Parathyroid adenoma (tissue), 2 donors: Measurements from ENCODE around the gene SASH1.

ENCODE experiments used
- H2AFZ ChIP-seq: fragments of 300-600 bp; sonication (generic); one replicate; pipeline ENCODE4 v1.7.0; 2017; ENCODE audit warnings: antibody characterized with exemption, mild to moderate bottlenecking
- H3K27ac ChIP-seq: fragments of 300-600 bp; sonication (generic); one replicate; pipeline ENCODE4 v1.7.0; 2017
- H3K27me3 ChIP-seq: fragments of 300-600 bp; sonication (generic); one replicate; pipeline ENCODE4 v1.7.0; 2017; ENCODE audit warnings: low read length; ENCODE audit not compliant: control insufficient read depth, insufficient read depth
- H3K36me3 ChIP-seq: fragments of 300-600 bp; sonication (generic); one replicate; pipeline ENCODE4 v1.7.0; 2017; ENCODE audit warnings: low read length; ENCODE audit not compliant: control insufficient read depth, insufficient read depth
- H3K4me1 ChIP-seq: fragments of 300-600 bp; sonication (generic); one replicate; pipeline ENCODE4 v1.7.0; 2017; ENCODE audit warnings: control low read depth
- H3K4me2 ChIP-seq: fragments of 300-600 bp; sonication (generic); one replicate; pipeline ENCODE4 v1.7.0; 2017; ENCODE audit warnings: low read length
- H3K4me3 ChIP-seq: fragments of 300-600 bp; sonication (generic); one replicate; pipeline ENCODE4 v1.7.0; 2017; ENCODE audit warnings: low read depth, low read length
- H3K79me2 ChIP-seq: fragments of 300-600 bp; sonication (generic); one replicate; pipeline ENCODE4 v1.7.0; 2017; ENCODE audit warnings: control low read depth
- H3K9ac ChIP-seq: fragments of 300-600 bp; sonication (generic); one replicate; pipeline ENCODE4 v1.7.0; 2017; ENCODE audit warnings: mild to moderate bottlenecking
- H3K9me3 ChIP-seq: fragments of 300-600 bp; sonication (generic); one replicate; pipeline ENCODE4 v1.7.0; 2017; ENCODE audit warnings: low read length; ENCODE audit not compliant: control insufficient read depth
- CTCF ChIP-seq: fragments of 300-600 bp; sonication (generic); IDR thresholded peaks from one replicate; pipeline ENCODE4 v1.7.0; 2017; ENCODE audit warnings: antibody characterized with exemption, mild to moderate bottlenecking
- donor health status: primary hyperparathyroidism.

Gene SASH1

GRCh38 chr6:148345176-148345575, 2.5 kb downstream of the SASH1 start:
- H3K4me2 ChIP-seq, result no peak overlapping the region
- TF ChIP-seq CTCF, result no peak
- no peaks in the 10 kb centered on the region for H3K9me3 ChIP-seq
- no peak overlapping the region for H3K27ac ChIP-seq
- no peaks in the 10 kb centered on the region for H3K36me3 ChIP-seq
- H3K4me3 ChIP-seq, result no peak overlapping the region
- no peak overlapping the region for H3K9ac ChIP-seq
- H3K27me3 ChIP-seq, result no peaks in the 10 kb centered on the region
- no peaks in the 10 kb centered on the region for H3K79me2 ChIP-seq
- no peaks in the 10 kb centered on the region for H3K4me1 ChIP-seq
- no peak overlapping the region for H2AFZ ChIP-seq

GRCh38 chr6:148345578-148345977, 2.9 kb downstream of the SASH1 start:
- Histone ChIP-seq H3K4me3 (no peak overlapping the region), H2AFZ (no peak overlapping the region), H3K9me3 (no peaks in the 10 kb centered on the region), H3K27me3 (no peaks in the 10 kb centered on the region), H3K79me2 (no peaks in the 10 kb centered on the region), H3K4me2 (no peak overlapping the region), H3K27ac (no peak overlapping the region), H3K9ac (no peak overlapping the region), H3K36me3 (no peaks in the 10 kb centered on the region), H3K4me1 (no peaks in the 10 kb centered on the region)
- no peak for TF ChIP-seq CTCF

- Histone ChIP-seq H3K9ac (no peak overlapping the region), H3K27ac (no peak overlapping the region)
- TF ChIP-seq CTCF, result no peak
Observed at GRCh38 chr6:148346681-148347440, 4.2 kb downstream of the SASH1 start.

GRCh38 chr6:148347441-148348054, 4.9 kb downstream of the SASH1 start:
- Histone ChIP-seq H3K79me2 (no peaks in the 10 kb centered on the region), H3K4me1 (no peaks in the 10 kb centered on the region), H3K9me3 (no peaks in the 10 kb centered on the region), H2AFZ (no peak overlapping the region), H3K9ac (no peak overlapping the region), H3K27ac (no peak overlapping the region), H3K4me2 (no peak overlapping the region), H3K36me3 (no peaks in the 10 kb centered on the region), H3K4me3 (no peak overlapping the region), H3K27me3 (no peaks in the 10 kb centered on the region)
- TF ChIP-seq CTCF, result no peak

More at GRCh38 chr6:148346681-148347440, 4.2 kb downstream of the SASH1 start:
- Histone ChIP-seq H3K4me1 (no peaks in the 10 kb centered on the region), H3K4me3 (no peak overlapping the region), H3K27me3 (no peaks in the 10 kb centered on the region), H3K36me3 (no peaks in the 10 kb centered on the region), H2AFZ (no peak overlapping the region), H3K9me3 (no peaks in the 10 kb centered on the region), H3K4me2 (no peak overlapping the region), H3K79me2 (no peaks in the 10 kb centered on the region)
